ENCODE data around the gene CHURC1.

GRCh38 chr14:64938972-64939816 is 24.9 kb downstream of the CHURC1 start:
- no peak for TF ChIP-seq SIN3A (IDR thresholded peaks at IDR 0.05; ENCODE audit: borderline replicate concordance, insufficient read depth, low read length)
- TF ChIP-seq POLR2AphosphoS5 (IDR thresholded peaks at IDR 0.05; ENCODE audit: low read depth, low read length) = no peak
- TF ChIP-seq REST (IDR thresholded peaks at IDR 0.05; ENCODE audit: insufficient read depth in 1 of 2, low read depth in 2 of 2, low read length in 2 of 2) = no peak

Measured in PFSK-1 (cell line).